ENCODE results near the gene KREMEN1. TPM values are rescaled to one million over a fixed set of nuclear protein-coding genes. Genes with fewer than 3 reads are reported as not detected.

KREMEN1 gene
- total and polyA plus RNA-seq, 3 donors from 2014 or later: 42.5 to 54.9 (median 54.5) TPM

- Histone ChIP-seq H3K4me3 (no peak overlapping the region), H3K36me3 (ENCODE audit: low read depth, missing control alignments) (no peaks in the 10 kb centered on the region), H3K27me3 (no peaks in the 10 kb centered on the region), H3K27ac (no peak overlapping the region), H3K4me1 (peaks cover 21% of the 10 kb centered on the region), H3K9me3 (no peaks in the 10 kb centered on the region)
- WGBS, 2 donors: 66 to 79% methylated on average over 4 of the region's 4 CpGs
- intact Hi-C loops (cut with DNase I; ENCODE audit: low total_unique reads): no loop called here
- TF ChIP-seq POLR2A (IDR thresholded peaks at IDR 0.05) (no peak), CTCF (IDR thresholded peaks at IDR 0.05) (no peak)
- no peak for DNase-seq
These were observed 3.4 kb upstream of the KREMEN1 start for GRCh38 chr22:29069463-29069862.

GRCh38 chr22:29070490-29070889, 2.3 kb upstream of the KREMEN1 start:
- intact Hi-C loops (cut with DNase I; ENCODE audit: low total_unique reads): no loop called here
- Histone ChIP-seq H3K9me3 (no peaks in the 10 kb centered on the region), H3K36me3 (ENCODE audit: low read depth, missing control alignments) (no peaks in the 10 kb centered on the region), H3K27me3 (no peaks in the 10 kb centered on the region), H3K4me3 (no peak overlapping the region), H3K27ac (no peak overlapping the region), H3K4me1 (peaks cover 29% of the 10 kb centered on the region)
- 58 to 65% methylated on average over 4 of the region's 4 CpGs for WGBS, 2 donors
- TF ChIP-seq POLR2A (IDR thresholded peaks at IDR 0.05): no peak
- TF ChIP-seq CTCF (IDR thresholded peaks at IDR 0.05): no peak
- no peak for DNase-seq

GRCh38 chr22:29071261-29072045, 1.4 kb upstream of the KREMEN1 start:
- Histone ChIP-seq H3K4me1 (peaks cover 29% of the 10 kb centered on the region), H3K4me3 (peak overlapping the region; percentile 45 to 49), H3K27ac (peak overlapping the region; percentile 28 to 33), H3K9me3 (no peaks in the 10 kb centered on the region), H3K27me3 (no peaks in the 10 kb centered on the region), H3K36me3 (ENCODE audit: low read depth, missing control alignments) (no peaks in the 10 kb centered on the region)
- 1 to 7% methylated on average over 34 to 47 of the region's 60 CpGs for WGBS, 2 donors
- DNase-seq: peak; percentile 56
- TF ChIP-seq POLR2A (IDR thresholded peaks at IDR 0.05) (no peak), CTCF (IDR thresholded peaks at IDR 0.05) (no peak)
- intact Hi-C loops (cut with DNase I; ENCODE audit: low total_unique reads): no loop called here

- Histone ChIP-seq H3K9me3 (no peaks in the 10 kb centered on the region), H3K4me3 (peak overlapping the region; percentile 45 to 84), H3K36me3 (ENCODE audit: low read depth, missing control alignments) (no peaks in the 10 kb centered on the region), H3K27ac (no peak overlapping the region), H3K27me3 (no peaks in the 10 kb centered on the region), H3K4me1 (peaks cover 29% of the 10 kb centered on the region)
- no peak for TF ChIP-seq POLR2A (IDR thresholded peaks at IDR 0.05)
- TF ChIP-seq CTCF (IDR thresholded peaks at IDR 0.05): no peak
- intact Hi-C loops (cut with DNase I; ENCODE audit: low total_unique reads): no loop called here
- 23 to 40% methylated on average over 18 to 36 of the region's 41 CpGs for WGBS, 2 donors
- DNase-seq: peak; percentile 95
These were observed 449 bp upstream of the KREMEN1 start for GRCh38 chr22:29072193-29072978.
